Keratinocyte (primary cell): ENCODE measurements around the gene CCND2. TPM values are rescaled to one million over a fixed set of nuclear protein-coding genes. Genes with fewer than 3 reads are reported as not detected.

ENCODE experiments used
- DNase-seq: peaks from one replicate; pipeline ENCODE4 v3.0.0-alpha.2; 2011; ENCODE audit warnings: low read depth, missing footprints, low spot score
- FAIRE-seq: peaks from 2 replicates; lab custom pipeline; 2011; peaks lifted over from hg19 to GRCh38; lab: Jason Lieb, UNC
- H2AFZ ChIP-seq: 2 replicates; pipeline ENCODE4 v1.6.0; 2012; ENCODE audit warnings: low read length, control low read depth, inconsistent platforms; ENCODE audit not compliant: control insufficient read depth
- H3K27ac ChIP-seq: 2 replicates; pipeline ENCODE4 v1.5.1; 2011; ENCODE audit warnings: low read length; ENCODE audit not compliant: control insufficient read depth, insufficient read depth
- H3K27me3 ChIP-seq: 3 replicates; pipeline ENCODE4 v1.6.0; 2011; ENCODE audit warnings: low read length; ENCODE audit not compliant: control insufficient read depth, insufficient read depth; ENCODE audit errors: extremely low read depth
- H3K36me3 ChIP-seq, 2 experiments: 2 replicates in 1 of 2; 3 replicates in 1 of 2; pipeline ENCODE4 v1.5.1; 2011; ENCODE audit warnings: low read length in 2 of 2, mild to moderate bottlenecking in 1 of 2; ENCODE audit not compliant: control insufficient read depth in 2 of 2, insufficient read depth in 2 of 2; ENCODE audit errors: extremely low read depth in 1 of 2
- H3K4me1 ChIP-seq: 3 replicates; pipeline ENCODE4 v1.5.1; 2011; ENCODE audit warnings: low read length; ENCODE audit not compliant: control insufficient read depth, insufficient read depth; ENCODE audit errors: extremely low read depth
- H3K4me2 ChIP-seq: 3 replicates; pipeline ENCODE4 v1.6.0; 2011; ENCODE audit warnings: low read depth, low read length; ENCODE audit not compliant: control insufficient read depth, insufficient read depth; ENCODE audit errors: extremely low read depth
- H3K4me3 ChIP-seq, 3 experiments: fragments of 200-600 bp in 1 of 3; sonication (generic) in 1 of 3; 2 replicates in 2 of 3; 3 replicates in 1 of 3; pipeline ENCODE4 v1.5.1; 2011 to 2016; ENCODE audit warnings: low read length in 3 of 3, mild to moderate bottlenecking in 3 of 3, control low read depth in 2 of 3, inconsistent platforms in 1 of 3, low read depth in 1 of 3, mixed read lengths in 1 of 3, mixed run types in 1 of 3, moderate library complexity in 1 of 3; ENCODE audit not compliant: control insufficient read depth in 2 of 3, insufficient read depth in 2 of 3; ENCODE audit errors: extremely low read depth in 1 of 3
- H3K79me2 ChIP-seq: 2 replicates; pipeline ENCODE4 v1.6.0; 2012; ENCODE audit warnings: low read length; ENCODE audit not compliant: control insufficient read depth, insufficient read depth
- H3K9ac ChIP-seq: 3 replicates; pipeline ENCODE4 v1.6.0; 2011; ENCODE audit warnings: low read length; ENCODE audit not compliant: control insufficient read depth, insufficient read depth; ENCODE audit errors: extremely low read depth
- H3K9me1 ChIP-seq: 3 replicates; pipeline ENCODE4 v1.6.0; 2011; ENCODE audit warnings: low read length; ENCODE audit not compliant: control insufficient read depth, insufficient read depth; ENCODE audit errors: extremely low read depth
- H3K9me3 ChIP-seq: 2 replicates; pipeline ENCODE4 v1.5.1; 2012; ENCODE audit warnings: low read depth, low read length; ENCODE audit not compliant: control insufficient read depth
- H4K20me1 ChIP-seq: 3 replicates; pipeline ENCODE4 v1.6.0; 2011; ENCODE audit warnings: low read length; ENCODE audit not compliant: control insufficient read depth, insufficient read depth; ENCODE audit errors: extremely low read depth
- CTCF ChIP-seq, 3 experiments: IDR thresholded peaks in 1 of 3; conservative IDR thresholded peaks in 1 of 3; optimal IDR thresholded peaks in 1 of 3; 2 replicates in 2 of 3; 3 replicates in 1 of 3; pipeline versions ENCODE3 to v1.5.1; 2011; ENCODE audit warnings: low read length in 3 of 3, mild to moderate bottlenecking in 3 of 3, moderate library complexity in 2 of 3, control low read depth in 1 of 3, inconsistent platforms in 1 of 3; ENCODE audit not compliant: insufficient read depth in 2 of 3; ENCODE audit errors: extremely low read depth in 1 of 3
- EZH2 ChIP-seq: IDR thresholded peaks from one replicate; pipeline ENCODE4 v1.6.1; 2012; ENCODE audit warnings: inconsistent platforms, mild to moderate bottlenecking, low read length, moderate library complexity
- dilution Hi-C: fragments of 300-500 bp; cut with MboI; formaldehyde crosslinking; loops from one replicate; pipeline ENCODE4 v1.7.0; 2020; ENCODE audit warnings: low sequenced_read_pairs; ENCODE audit not compliant: extremely low pct_ligation_motif_present
- polyA plus RNA-seq, 5 experiments: library from polyadenylated mRNA; depleted of rRNA in 3 of 5; stranded (reverse) in 3 of 5; stranded (forward) in 1 of 5; unstranded in 1 of 5; fragments of >200 nt; gene quantifications; 1 replicate in 1 of 5; 2 replicates in 3 of 5; 3 replicates in 1 of 5; pipeline versions ENCODE4 v1.2.1 to v1.2.3, GENCODE V29; 2011 to 2012; ENCODE audit warnings: missing spikeins in 2 of 5, low read depth in 1 of 5, low replicate concordance in 1 of 5

CCND2 gene
- polyA plus RNA-seq, 1 donor (not counting 4 experiments of a cell fraction or from before 2014, with no cell fraction given), result 324 TPM

- no peak overlapping the region for H2AFZ ChIP-seq
- dilution Hi-C loops, result no loop called here
- H3K9ac ChIP-seq, result no peak overlapping the region
- peaks cover 80 to 97% of the 10 kb centered on the region in 2 experiments for H3K36me3 ChIP-seq
- no peaks in the 10 kb centered on the region for H3K4me1 ChIP-seq
- H3K9me3 ChIP-seq, result no peaks in the 10 kb centered on the region
- no peaks in the 10 kb centered on the region for H3K27me3 ChIP-seq
- no peak for DNase-seq
- no peak overlapping the region for H3K4me2 ChIP-seq
- no peak for TF ChIP-seq CTCF (optimal IDR thresholded peaks at IDR 0.05 in 1 of 3, IDR thresholded peaks at IDR 0.05 in 1 of 3, conservative IDR thresholded peaks at IDR 0.05 in 1 of 3; ENCODE audit: extremely low read depth in 1 of 3, insufficient read depth in 2 of 3, low read length in 3 of 3)
- TF ChIP-seq EZH2, result no peak
- peaks cover 89% of the 10 kb centered on the region for H4K20me1 ChIP-seq
- H3K79me2 ChIP-seq, result peaks cover 98% of the 10 kb centered on the region
- no peak overlapping the region for H3K27ac ChIP-seq
- no peak for FAIRE-seq
- peaks cover 7% of the 10 kb centered on the region for H3K9me1 ChIP-seq
- no peak overlapping the region for H3K4me3 ChIP-seq
Observed at GRCh38 chr12:4286771-4287317, 13.3 kb downstream of the CCND2 start.

- TF ChIP-seq CTCF (optimal IDR thresholded peaks at IDR 0.05 in 1 of 3, IDR thresholded peaks at IDR 0.05 in 1 of 3, conservative IDR thresholded peaks at IDR 0.05 in 1 of 3; ENCODE audit: extremely low read depth in 1 of 3, insufficient read depth in 2 of 3, low read length in 3 of 3) (no peak), EZH2 (no peak)
- Histone ChIP-seq H3K9me1 (peaks cover 7% of the 10 kb centered on the region), H2AFZ (no peak overlapping the region), H3K4me3 (no peak overlapping the region), H3K9ac (no peak overlapping the region), H3K27ac (no peak overlapping the region), H3K36me3 (peaks cover 78 to 97% of the 10 kb centered on the region in 2 experiments), H4K20me1 (peaks cover 90% of the 10 kb centered on the region), H3K79me2 (peaks cover 98% of the 10 kb centered on the region), H3K27me3 (no peaks in the 10 kb centered on the region), H3K9me3 (no peaks in the 10 kb centered on the region), H3K4me2 (no peak overlapping the region), H3K4me1 (no peaks in the 10 kb centered on the region)
- FAIRE-seq (peak; percentile 67), DNase-seq (no peak)
- dilution Hi-C loops, result no loop called here
Observed at GRCh38 chr12:4287325-4288211, 14.0 kb downstream of the CCND2 start.
